Measurements from ENCODE around the gene GADD45A.

DNA sequence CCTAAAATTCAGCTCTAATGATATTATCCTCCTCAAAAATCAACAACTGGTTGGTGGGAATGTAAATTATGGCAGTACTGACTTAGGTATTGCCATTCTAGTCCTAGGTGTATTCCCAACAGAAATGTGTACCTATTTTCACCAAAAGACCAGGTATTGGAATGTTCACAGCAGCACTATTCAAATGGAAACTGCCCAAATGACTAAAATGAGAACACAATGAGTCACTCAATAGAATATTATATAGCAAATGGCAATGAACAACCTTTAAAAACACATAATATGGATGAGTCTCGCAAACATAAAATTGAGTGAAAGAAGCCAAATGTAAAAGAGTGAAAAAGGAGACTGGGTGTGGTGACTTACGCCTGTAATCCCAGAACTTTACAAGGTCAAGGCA lies 44.9 kb downstream of the GADD45A start:
- TF ChIP-seq RAD21 (IDR thresholded peaks at IDR 0.05) (no peak), JUND (IDR thresholded peaks at IDR 0.05) (no peak)
- TF ChIP-seq, protein P1, sequence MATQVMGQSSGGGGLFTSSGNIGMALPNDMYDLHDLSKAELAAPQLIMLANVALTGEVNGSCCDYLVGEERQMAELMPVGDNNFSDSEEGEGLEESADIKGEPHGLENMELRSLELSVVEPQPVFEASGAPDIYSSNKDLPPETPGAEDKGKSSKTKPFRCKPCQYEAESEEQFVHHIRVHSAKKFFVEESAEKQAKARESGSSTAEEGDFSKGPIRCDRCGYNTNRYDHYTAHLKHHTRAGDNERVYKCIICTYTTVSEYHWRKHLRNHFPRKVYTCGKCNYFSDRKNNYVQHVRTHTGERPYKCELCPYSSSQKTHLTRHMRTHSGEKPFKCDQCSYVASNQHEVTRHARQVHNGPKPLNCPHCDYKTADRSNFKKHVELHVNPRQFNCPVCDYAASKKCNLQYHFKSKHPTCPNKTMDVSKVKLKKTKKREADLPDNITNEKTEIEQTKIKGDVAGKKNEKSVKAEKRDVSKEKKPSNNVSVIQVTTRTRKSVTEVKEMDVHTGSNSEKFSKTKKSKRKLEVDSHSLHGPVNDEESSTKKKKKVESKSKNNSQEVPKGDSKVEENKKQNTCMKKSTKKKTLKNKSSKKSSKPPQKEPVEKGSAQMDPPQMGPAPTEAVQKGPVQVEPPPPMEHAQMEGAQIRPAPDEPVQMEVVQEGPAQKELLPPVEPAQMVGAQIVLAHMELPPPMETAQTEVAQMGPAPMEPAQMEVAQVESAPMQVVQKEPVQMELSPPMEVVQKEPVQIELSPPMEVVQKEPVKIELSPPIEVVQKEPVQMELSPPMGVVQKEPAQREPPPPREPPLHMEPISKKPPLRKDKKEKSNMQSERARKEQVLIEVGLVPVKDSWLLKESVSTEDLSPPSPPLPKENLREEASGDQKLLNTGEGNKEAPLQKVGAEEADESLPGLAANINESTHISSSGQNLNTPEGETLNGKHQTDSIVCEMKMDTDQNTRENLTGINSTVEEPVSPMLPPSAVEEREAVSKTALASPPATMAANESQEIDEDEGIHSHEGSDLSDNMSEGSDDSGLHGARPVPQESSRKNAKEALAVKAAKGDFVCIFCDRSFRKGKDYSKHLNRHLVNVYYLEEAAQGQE (IDR thresholded peaks at IDR 0.05): no peak
- TF ChIP-seq, protein P2, sequence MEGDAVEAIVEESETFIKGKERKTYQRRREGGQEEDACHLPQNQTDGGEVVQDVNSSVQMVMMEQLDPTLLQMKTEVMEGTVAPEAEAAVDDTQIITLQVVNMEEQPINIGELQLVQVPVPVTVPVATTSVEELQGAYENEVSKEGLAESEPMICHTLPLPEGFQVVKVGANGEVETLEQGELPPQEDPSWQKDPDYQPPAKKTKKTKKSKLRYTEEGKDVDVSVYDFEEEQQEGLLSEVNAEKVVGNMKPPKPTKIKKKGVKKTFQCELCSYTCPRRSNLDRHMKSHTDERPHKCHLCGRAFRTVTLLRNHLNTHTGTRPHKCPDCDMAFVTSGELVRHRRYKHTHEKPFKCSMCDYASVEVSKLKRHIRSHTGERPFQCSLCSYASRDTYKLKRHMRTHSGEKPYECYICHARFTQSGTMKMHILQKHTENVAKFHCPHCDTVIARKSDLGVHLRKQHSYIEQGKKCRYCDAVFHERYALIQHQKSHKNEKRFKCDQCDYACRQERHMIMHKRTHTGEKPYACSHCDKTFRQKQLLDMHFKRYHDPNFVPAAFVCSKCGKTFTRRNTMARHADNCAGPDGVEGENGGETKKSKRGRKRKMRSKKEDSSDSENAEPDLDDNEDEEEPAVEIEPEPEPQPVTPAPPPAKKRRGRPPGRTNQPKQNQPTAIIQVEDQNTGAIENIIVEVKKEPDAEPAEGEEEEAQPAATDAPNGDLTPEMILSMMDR (IDR thresholded peaks at IDR 0.05; ENCODE audit: low read depth, low read length, missing input control): no peak
